Esophagus muscularis mucosa (tissue), 4 donors: ENCODE results near the gene IGSF21.

Source experiments
- CTCF ChIP-seq, 3 experiments: fragments of 200-600 bp in 2 of 3; fragments of 450-650 bp in 1 of 3; sonication (generic) in 2 of 3; IDR thresholded peaks; one replicate each; pipeline ENCODE4 v1.5.1; 2017 to 2019; ENCODE audit warnings: antibody characterized with exemption in 3 of 3, mild to moderate bottlenecking in 2 of 3, moderate library complexity in 1 of 3
- EP300 ChIP-seq: sonication (generic); formaldehyde crosslinking; IDR thresholded peaks from one replicate; pipeline ENCODE4 v1.6.1; 2017; ENCODE audit warnings: antibody characterized with exemption
- POLR2A ChIP-seq: fragments of 450-650 bp; IDR thresholded peaks from one replicate; pipeline ENCODE4 v1.6.1; 2017; ENCODE audit warnings: antibody characterized with exemption, moderate library complexity, mild to moderate bottlenecking, low read depth
- POLR2AphosphoS5 ChIP-seq, 2 donors: sonication (generic); formaldehyde crosslinking; IDR thresholded peaks; one replicate each; pipeline ENCODE4 v1.6.1; 2017; ENCODE audit warnings: antibody characterized with exemption in 2 of 2

GRCh38 chr1:18183533-18183932 is 75.9 kb downstream of the IGSF21 start:
- TF ChIP-seq POLR2AphosphoS5 (IDR thresholded peaks at IDR 0.05) (no peak), POLR2A (no peak), CTCF (IDR thresholded peaks at IDR 0.05) (no peak), EP300 (no peak)
